Stomach (tissue), 9 donors: ENCODE measurements around the gene A2M. TPM values are rescaled to one million over a fixed set of nuclear protein-coding genes. Genes with fewer than 3 reads are reported as not detected.

Source experiments
- DNase-seq, 2 donors: peaks; one replicate each; pipeline versions ENCODE4 v3.0.0 to v3.0.0-alpha.2; 2013 to 2019
- H3K27ac ChIP-seq, 5 donors: fragments of 200-600 bp in 4 of 5; sonication (generic) in 4 of 5; one replicate each; pipeline ENCODE4 v1.5.1; 2013 to 2019; ENCODE audit warnings: mild to moderate bottlenecking in 1 of 5, moderate library complexity in 1 of 5
- H3K27me3 ChIP-seq, 3 donors: fragments of 200-600 bp; sonication (generic); one replicate each; pipeline ENCODE4 v1.5.1; 2017 to 2019; ENCODE audit warnings: mixed run types in 1 of 3
- H3K36me3 ChIP-seq, 4 donors: fragments of 200-600 bp; sonication (generic); 1 replicate in 3 of 4; 2 replicates in 1 of 4; pipeline ENCODE4 v1.5.1; 2016 to 2019
- H3K4me1 ChIP-seq, 4 donors: fragments of 200-600 bp; sonication (generic); one replicate each; pipeline ENCODE4 v1.5.1; 2016 to 2019
- H3K4me3 ChIP-seq, 4 donors: fragments of 200-600 bp; sonication (generic) in 3 of 4; one replicate each; pipeline ENCODE4 v1.5.1; 2016 to 2019; ENCODE audit warnings: mild to moderate bottlenecking in 1 of 4
- H3K9me3 ChIP-seq, 4 donors: fragments of 200-600 bp; sonication (generic); one replicate each; pipeline ENCODE4 v1.5.1; 2016 to 2019
- EP300 ChIP-seq: sonication (generic); formaldehyde crosslinking; IDR thresholded peaks from one replicate; pipeline ENCODE4 v1.6.1; 2017; ENCODE audit warnings: antibody characterized with exemption
- POLR2A ChIP-seq, 4 donors: fragments of 450-650 bp; IDR thresholded peaks; one replicate each; pipeline ENCODE4 v1.6.1; 2016; ENCODE audit warnings: antibody characterized with exemption in 4 of 4, control low read depth in 2 of 4, mild to moderate bottlenecking in 1 of 4, moderate library complexity in 1 of 4
- POLR2AphosphoS5 ChIP-seq, 3 donors: sonication (generic); formaldehyde crosslinking; IDR thresholded peaks; one replicate each; pipeline ENCODE4 v1.6.1; 2016; ENCODE audit warnings: antibody characterized with exemption in 3 of 3
- WGBS, 5 donors: extraction: QIAGEN DNeasy Blood & Tissue Kit in 3 of 5; methylation state at CpG; one replicate each; pipeline versions ENCODE4 v1.1.5 to v1.1.7; 2013 to 2018; 5-methylcytosine and 5-hydroxymethylcytosine counted together
- intact Hi-C: fragments of 100-400 bp; cut with DNase I; formaldehyde crosslinking; loops from one replicate; pipeline ENCODE4 v1.15.1; 2023; ENCODE audit warnings: low total_unique reads
- polyA plus RNA-seq, 3 donors: library from polyadenylated mRNA; stranded (reverse); fragments of 200-250 nt; gene quantifications; one replicate each; pipeline ENCODE4 v1.2.3, GENCODE V29; 2013
- total RNA-seq, 5 donors: library from RNA; depleted of rRNA; stranded (reverse); fragments of >200 nt; gene quantifications; one replicate each; pipeline versions ENCODE4 v1.1.0 to v1.2.3, GENCODE V29; 2014 to 2016
- TF ChIP-seq, protein P1 (sequence below), 7 experiments: fragments of 450-650 bp in 4 of 7; fragments of 200-600 bp in 3 of 7; sonication (generic) in 3 of 7; IDR thresholded peaks; one replicate each; pipeline ENCODE4 v1.5.1; 2016 to 2019; ENCODE audit warnings: antibody characterized with exemption in 7 of 7, control low read depth in 2 of 7, mild to moderate bottlenecking in 1 of 7
- donor health status: healthy with polysubstance abuse.
- donor health status: Bipolar disorder and iron deficiency.
- donor health status: healthy.

A2M gene
- total and polyA plus RNA-seq, 8 donors = 47.4 to 445 (median 133) TPM

- DNase-seq = no peak
- 58 to 75% (median 70%) methylated on average over 6 of the region's 6 CpGs for WGBS, 5 donors
Measured at GRCh38 chr12:9036227-9036626, 79.5 kb downstream of the A2M start.

GRCh38 chr12:9034095-9034494, 81.6 kb downstream of the A2M start:
- no peak overlapping the region for H3K27ac ChIP-seq
- no peaks in the 10 kb centered on the region for H3K9me3 ChIP-seq
- TF ChIP-seq POLR2A (IDR thresholded peaks at IDR 0.05) (no peak), POLR2AphosphoS5 (IDR thresholded peaks at IDR 0.05) (no peak), EP300 (no peak)
- TF ChIP-seq, protein P1, sequence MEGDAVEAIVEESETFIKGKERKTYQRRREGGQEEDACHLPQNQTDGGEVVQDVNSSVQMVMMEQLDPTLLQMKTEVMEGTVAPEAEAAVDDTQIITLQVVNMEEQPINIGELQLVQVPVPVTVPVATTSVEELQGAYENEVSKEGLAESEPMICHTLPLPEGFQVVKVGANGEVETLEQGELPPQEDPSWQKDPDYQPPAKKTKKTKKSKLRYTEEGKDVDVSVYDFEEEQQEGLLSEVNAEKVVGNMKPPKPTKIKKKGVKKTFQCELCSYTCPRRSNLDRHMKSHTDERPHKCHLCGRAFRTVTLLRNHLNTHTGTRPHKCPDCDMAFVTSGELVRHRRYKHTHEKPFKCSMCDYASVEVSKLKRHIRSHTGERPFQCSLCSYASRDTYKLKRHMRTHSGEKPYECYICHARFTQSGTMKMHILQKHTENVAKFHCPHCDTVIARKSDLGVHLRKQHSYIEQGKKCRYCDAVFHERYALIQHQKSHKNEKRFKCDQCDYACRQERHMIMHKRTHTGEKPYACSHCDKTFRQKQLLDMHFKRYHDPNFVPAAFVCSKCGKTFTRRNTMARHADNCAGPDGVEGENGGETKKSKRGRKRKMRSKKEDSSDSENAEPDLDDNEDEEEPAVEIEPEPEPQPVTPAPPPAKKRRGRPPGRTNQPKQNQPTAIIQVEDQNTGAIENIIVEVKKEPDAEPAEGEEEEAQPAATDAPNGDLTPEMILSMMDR (IDR thresholded peaks at IDR 0.05) = no peak
- no peak overlapping the region for H3K4me3 ChIP-seq
- 93 to 96% (median 96%) methylated on average over 6 of the region's 6 CpGs for WGBS, 5 donors
- H3K4me1 ChIP-seq = no peaks in the 10 kb centered on the region
- intact Hi-C loops = no loop called here
- no peaks in the 10 kb centered on the region for H3K36me3 ChIP-seq
- H3K27me3 ChIP-seq = no peaks in the 10 kb centered on the region
- no peak for DNase-seq

More at GRCh38 chr12:9036227-9036626, 79.5 kb downstream of the A2M start:
- Histone ChIP-seq H3K36me3 (no peaks in the 10 kb centered on the region), H3K4me1 (no peaks in the 10 kb centered on the region), H3K27me3 (no peaks in the 10 kb centered on the region), H3K4me3 (no peak overlapping the region), H3K27ac (no peak overlapping the region), H3K9me3 (no peaks in the 10 kb centered on the region)
- no peak for TF ChIP-seq POLR2A (IDR thresholded peaks at IDR 0.05)
- no peak for TF ChIP-seq POLR2AphosphoS5 (IDR thresholded peaks at IDR 0.05)
- TF ChIP-seq EP300 = no peak
- TF ChIP-seq, protein P1 (IDR thresholded peaks at IDR 0.05) = no peak
- intact Hi-C loops = no loop called here

- 90 to 98% (median 97%) methylated on average over 2 of the region's 2 CpGs for WGBS, 5 donors
- no peaks in the 10 kb centered on the region for H3K4me1 ChIP-seq
- no peak for DNase-seq
- intact Hi-C loops = no loop called here
- H3K4me3 ChIP-seq = no peak overlapping the region
- H3K36me3 ChIP-seq = no peaks in the 10 kb centered on the region
- TF ChIP-seq EP300 (no peak), POLR2AphosphoS5 (IDR thresholded peaks at IDR 0.05) (no peak), POLR2A (IDR thresholded peaks at IDR 0.05) (no peak)
- TF ChIP-seq, protein P1 (IDR thresholded peaks at IDR 0.05) = no peak
- no peaks in the 10 kb centered on the region for H3K27me3 ChIP-seq
- H3K27ac ChIP-seq = no peak overlapping the region
- no peaks in the 10 kb centered on the region for H3K9me3 ChIP-seq
Measured at GRCh38 chr12:9033265-9033887, 82.3 kb downstream of the A2M start.

DNA sequence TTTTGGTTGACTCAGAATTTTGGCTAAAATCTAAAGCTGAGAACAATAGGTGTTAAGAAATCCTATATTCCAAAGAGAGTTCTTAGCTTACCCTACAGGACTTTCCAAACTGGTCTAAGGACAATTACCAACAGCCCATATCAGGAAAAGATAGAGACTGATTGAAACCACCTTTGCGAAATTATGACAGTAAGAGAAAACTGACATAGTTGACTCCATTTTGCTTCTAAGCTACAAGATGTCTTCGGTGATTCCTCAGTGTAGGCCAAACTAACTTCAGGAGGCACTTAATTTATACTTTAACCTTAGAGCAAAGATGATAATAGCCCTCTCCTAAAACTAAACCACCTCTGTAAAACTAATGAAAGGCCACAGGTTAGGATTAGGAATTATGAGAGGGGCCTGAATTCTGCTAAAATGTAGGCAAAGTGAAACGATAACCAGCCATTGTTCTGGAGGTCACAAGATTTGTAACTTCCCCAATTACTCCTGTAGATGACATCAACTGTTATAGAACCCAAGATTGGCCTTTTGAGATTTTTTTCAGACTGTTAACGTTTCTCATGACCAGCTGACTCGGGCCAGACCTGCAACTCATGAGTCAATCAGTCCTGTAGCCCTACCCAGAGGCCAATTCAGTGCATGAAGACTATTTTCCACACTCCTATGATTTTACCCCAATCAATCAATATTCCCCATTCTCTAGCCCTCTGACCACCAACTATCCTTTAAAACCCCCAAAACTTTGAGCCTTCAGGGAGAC, 83.3 kb downstream of the A2M start:
- 73 to 77% (median 76%) methylated on average over 5 of the region's 5 CpGs for WGBS, 5 donors
- Histone ChIP-seq H3K36me3 (no peaks in the 10 kb centered on the region), H3K4me3 (no peak overlapping the region), H3K4me1 (no peaks in the 10 kb centered on the region), H3K9me3 (no peaks in the 10 kb centered on the region), H3K27me3 (no peaks in the 10 kb centered on the region), H3K27ac (no peak overlapping the region)
- TF ChIP-seq POLR2A (IDR thresholded peaks at IDR 0.05) (no peak), POLR2AphosphoS5 (IDR thresholded peaks at IDR 0.05) (no peak), EP300 (no peak)
- TF ChIP-seq, protein P1 (IDR thresholded peaks at IDR 0.05) = no peak
- intact Hi-C loops = no loop called here
- DNase-seq = no peak
